Caki2 (cell line): ENCODE results near the gene MRPS2. TPM values are rescaled to one million over a fixed set of nuclear protein-coding genes. Genes with fewer than 3 reads are reported as not detected.

Source experiments
- DNase-seq: peaks from one replicate; pipeline ENCODE4 v3.0.0-alpha.2; 2015; ENCODE audit warnings: low read depth
- in situ Hi-C: cut with HindIII; loops from 2 replicates; pipeline ENCODE4 v1.10.0; 2016; ENCODE audit warnings: low sequenced_read_pairs, low pct_unique_long_range_greater_than_20kb, mixed read lengths
- total RNA-seq: library from RNA; depleted of rRNA; stranded (reverse); fragments of >200 nt; shearing (Covaris generic); gene quantifications from 2 replicates; pipeline ENCODE4 v1.2.3, GENCODE V29; 2014; ENCODE audit warnings: low replicate concordance

MRPS2 gene
- total RNA-seq, 1 experiment from 2014 or later, result 50.6 TPM

DNA sequence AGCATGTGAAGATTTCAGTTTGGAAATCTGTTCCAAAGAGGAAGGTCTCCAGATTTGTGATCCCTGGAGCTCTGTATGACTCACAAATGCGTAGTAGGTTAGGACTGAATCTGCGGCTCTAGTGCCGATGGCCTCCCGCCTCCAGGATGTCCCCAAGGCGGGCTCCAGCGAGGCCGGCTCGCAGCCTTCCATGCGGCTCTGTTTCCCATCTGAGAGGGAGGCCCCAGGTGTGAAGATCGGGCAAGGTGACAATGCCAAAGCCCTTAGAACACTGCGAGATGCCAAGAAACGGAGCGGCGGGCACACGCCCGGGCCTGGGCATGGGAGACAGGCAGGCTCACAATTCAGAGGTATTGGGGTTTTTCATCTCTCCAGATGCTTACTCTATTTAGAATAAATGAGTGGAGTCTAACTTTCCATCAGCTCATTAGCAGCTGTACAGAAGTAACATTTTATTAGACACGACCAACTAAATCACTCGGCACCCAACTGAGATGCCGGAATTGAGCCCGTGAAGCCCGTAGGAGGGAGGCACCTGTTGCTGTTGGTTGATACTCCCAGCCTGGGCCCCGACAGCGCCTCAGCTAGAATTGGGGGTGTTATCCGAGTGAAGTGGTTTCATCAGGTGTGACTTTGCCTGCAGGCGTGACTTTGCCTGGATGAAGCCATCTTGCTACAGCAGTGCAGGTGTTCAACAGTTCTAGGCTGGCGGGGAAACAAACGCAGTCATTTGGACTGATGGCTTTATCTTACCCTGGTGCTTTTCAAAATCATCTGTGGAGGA is 7.4 kb upstream of the MRPS2 start:
- DNase-seq, result no peak
- in situ Hi-C loops, result no loop called here

DNA sequence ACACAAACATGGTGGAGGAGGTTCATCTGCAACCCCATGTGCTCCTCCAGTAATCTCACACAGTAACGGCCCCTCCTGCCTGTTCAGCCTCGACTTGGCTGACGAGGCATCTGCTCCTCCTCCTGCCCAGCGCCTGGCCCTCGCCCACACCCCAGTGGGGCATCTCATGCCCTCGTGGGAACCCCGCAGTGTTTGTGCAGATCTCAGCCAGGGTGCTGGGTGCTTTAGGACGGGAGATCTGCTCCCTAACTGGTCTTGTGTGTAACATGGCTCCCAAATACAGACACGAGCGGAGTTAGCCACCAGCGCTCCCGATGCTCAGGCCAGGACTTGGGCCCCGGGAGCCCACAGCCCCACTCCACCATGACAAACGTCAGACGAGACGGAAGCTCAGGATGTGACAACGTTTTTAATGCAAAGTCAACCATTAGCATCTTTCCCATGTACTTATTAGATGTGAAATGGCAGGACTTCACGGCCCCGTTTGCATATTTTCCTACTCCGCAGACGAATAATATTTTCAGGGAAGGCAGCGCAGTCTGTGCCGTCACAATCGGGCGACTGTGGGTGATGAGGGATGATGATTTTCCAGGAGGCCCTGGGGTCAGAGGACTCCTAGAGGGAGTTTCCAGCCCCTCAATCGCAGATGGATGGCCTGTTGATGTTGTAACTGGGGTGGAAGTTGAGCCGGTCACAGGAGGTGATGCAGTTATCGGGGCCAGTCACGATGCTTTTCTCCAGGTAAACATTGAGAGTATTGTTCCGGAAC is 5.5 kb upstream of the MRPS2 start:
- in situ Hi-C loops, result no loop called here
- DNase-seq, result no peak

DNA sequence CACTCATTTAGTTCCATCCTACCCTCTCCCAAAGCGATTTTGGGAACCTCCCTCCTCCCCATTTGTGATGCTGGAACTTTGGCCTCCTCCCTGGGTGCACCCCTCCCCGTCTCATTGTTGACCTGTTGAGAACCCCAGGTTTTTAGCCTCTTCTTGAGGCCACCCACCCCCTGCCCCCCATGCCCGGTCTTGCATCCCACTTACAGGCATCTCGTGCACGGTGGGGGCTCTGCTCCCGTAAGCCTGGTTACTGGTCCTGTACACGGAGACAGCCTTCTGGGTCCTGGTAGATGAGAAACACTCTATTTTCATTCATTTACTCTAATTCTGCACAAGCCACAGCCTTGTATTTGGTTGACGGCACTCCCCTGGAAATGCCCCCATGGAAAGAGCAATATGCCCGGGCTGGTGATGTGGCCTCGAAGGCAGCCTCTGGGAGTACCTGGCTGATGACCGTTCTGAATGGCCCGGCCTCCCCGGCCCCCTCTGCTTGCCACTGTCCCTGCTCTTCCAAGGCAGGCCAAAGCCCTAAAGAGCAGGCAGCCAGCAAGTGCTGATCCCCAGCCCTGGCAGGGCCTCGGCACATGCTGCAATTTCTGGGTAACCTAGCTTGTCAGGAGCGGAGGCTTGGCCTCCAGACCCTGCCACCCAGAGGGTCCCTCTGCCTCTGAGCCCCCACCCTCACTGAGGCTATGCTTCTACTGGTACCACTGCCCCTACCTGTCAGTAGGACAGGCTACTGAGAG is 1.9 kb upstream of the MRPS2 start:
- no peak for DNase-seq
- in situ Hi-C loops, result no loop called here

DNA sequence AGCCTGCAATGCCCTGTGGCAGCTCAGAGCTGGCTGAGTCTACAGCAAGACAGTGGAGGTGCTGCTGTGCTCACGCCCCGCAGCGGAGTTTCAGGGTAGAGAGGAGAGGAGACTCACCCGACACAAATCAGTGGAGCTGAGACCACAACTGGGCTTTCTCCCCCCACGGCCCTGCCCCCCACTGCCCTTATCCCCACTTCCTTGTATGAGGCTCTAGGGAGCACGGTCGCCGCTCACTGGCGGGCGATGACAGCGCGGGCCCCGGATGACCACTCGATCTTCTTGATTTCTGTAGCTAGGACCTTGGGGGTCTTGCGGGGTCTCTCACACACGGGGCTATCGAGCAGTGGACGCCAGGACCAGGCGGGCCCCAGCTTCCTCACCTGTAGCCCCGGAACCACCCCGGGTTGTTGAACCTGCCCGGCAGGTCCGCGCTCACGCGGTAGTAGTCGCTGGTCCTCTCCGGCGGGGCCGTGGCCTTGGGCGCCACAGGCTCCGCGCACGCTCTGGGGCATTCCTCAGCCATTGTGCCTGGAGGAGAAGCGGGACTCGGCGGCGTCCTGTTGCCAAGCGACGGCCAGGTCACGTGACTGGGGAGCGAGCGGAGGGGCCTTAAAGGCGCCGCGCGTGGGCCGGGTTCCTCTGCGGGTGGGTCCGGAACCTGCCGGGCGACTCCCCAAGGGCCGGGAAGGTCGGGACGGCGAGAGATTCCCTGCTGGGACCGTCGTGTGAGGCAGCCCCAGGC is 984 bp upstream of the MRPS2 start:
- peak; percentile 82 for DNase-seq
- in situ Hi-C loops, result no loop called here

DNA sequence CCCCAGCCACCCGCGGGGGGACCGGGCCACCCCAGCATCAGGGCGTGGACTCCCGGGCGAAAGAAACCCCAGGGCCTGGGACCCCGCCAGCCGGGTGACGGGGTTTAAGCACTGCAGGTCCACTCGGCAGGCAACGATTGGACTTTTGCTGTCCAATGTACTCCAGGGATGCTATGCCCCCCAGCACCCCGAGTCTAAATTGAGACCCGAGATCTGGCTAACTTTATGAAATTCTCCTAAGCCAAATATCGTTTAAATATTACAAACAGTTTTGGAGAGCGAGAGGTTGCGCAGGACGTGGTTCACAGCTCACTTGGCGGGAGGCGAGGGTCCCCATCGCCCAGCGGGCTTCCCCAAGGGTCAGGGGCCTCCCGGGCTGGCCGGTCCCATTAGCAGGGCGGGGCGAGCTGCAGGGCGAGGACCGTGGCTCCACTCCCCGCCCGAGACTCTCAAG is 384 bp upstream of the MRPS2 start:
- in situ Hi-C loops, result no loop called here
- no peak for DNase-seq

DNA sequence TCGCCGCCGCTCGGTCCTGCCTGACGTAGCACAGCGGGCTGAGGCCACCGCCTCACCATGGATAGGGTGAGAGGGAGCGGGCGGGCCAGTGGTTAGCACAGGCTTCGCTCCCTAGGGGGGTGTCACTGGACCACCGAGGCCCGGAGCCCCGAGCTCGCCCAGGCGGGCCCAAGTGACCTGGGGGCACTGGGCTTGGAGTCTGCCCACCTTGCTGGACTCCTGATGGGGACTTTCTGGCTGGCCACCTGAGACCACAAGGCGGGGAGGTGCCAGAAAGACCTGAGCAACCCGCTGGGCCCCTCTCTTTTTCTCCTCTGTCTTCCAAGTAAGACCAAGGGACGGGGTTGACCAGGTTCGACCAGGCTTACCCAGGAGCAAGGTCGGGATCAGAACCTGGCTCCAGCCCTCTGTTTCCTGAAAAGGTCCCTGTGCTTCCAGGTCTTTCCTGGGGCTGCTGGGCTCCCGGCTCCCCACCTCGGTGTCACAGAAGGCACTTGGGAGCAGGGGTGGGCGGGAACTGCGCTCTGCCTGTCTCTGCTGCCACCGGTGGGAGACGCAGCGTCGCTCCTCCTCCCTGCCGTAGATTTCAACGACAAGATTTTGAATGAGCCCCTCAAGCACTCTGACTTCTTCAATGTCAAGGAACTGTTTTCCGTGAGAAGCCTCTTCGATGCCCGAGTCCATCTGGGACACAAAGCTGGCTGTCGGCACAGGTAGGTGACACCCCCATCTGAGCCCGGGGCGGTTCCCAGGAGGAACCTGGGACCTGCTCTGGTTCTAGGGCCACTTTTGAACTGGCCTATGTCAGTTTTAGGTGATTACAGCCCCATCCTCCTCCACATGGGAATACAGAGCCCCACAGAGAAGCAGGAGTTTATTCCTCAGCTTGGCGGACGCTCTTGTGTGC is 1.0 kb downstream of the MRPS2 start:
- DNase-seq, result no peak
- in situ Hi-C loops, result no loop called here

DNA sequence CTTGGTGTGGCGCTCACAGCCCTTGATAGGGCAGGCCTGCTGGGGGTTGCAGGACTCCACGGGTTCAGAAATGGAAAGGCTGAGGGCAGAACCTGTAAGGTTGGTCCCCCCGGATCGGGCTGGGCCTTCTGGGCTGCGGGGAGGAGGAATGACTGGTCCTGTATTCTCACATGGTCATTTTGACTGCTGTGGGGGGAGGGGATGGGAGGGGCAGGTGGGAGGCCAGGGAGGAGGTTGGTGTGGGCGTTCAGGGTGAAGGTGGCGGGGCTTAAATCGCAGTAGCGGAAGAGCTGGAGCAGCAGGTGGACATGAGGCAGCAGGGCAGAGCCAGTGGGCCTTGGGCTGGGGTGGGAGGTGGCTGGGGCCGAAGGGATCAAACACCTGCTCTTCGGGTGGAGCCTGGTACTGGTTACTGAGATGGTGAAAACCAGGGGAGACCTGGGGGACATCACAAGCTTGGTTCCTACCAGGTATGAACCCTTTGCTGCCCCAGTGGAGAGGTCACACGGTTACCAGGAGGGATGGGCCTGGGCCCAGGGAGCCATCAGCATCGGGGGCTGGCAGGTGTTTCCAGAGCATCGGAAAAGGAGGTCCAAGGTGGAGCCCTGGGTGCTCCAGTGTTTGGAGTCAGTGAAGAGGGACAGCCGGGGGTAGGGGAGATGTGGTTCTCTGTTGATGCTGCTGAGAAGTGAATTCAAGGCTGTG is 1.8 kb downstream of the MRPS2 start:
- DNase-seq, result no peak
- in situ Hi-C loops, result no loop called here

DNA sequence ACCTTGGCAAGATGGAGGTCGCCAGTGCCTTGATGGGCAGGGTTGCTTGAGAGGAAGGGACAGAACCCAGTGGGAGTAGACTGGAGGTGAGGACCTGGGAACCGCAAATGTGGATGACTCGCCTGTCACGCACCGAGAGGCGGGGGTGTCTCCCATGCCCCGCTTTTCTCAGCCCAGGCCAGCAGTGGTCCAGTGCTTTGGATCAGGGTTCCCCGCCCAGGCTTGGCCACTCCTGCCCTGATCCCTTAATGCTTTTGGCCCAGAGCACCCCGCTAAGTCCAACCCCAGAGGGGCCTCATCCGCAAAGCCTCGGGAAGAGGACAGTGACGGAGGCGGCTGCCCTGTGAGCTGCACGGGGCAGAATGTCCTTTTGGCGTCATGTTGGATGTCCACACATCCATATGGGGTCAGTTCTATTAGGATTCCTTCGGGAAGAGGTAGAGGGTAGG is 2.4 kb downstream of the MRPS2 start:
- DNase-seq, result no peak
- in situ Hi-C loops, result no loop called here

DNA sequence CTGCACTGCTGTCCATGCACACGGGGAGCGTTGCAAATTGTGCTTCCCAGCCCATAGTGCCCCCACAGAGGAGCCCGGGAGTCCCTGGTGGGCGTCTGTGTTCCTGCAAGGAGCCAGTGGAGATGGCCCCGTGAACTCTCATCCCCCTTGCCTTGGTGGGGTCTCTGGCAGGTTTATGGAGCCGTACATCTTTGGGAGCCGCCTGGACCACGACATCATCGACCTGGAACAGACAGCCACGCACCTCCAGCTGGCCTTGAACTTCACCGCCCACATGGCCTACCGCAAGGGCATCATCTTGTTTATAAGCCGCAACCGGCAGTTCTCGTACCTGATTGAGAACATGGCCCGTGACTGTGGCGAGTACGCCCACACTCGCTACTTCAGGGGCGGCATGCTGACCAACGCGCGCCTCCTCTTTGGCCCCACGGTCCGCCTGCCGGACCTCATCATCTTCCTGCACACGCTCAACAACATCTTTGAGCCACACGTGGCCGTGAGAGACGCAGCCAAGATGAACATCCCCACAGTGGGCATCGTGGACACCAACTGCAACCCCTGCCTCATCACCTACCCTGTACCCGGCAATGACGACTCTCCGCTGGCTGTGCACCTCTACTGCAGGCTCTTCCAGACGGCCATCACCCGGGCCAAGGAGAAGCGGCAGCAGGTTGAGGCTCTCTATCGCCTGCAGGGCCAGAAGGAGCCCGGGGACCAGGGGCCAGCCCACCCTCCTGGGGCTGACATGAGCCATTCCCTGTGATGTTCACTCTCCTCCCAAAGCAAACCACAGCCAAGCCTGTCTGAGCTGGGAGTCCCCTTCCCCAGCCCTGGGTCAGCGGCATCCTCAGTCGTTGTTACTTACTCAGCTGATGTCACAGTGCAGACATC is 3.1 kb downstream of the MRPS2 start:
- DNase-seq, result no peak
- in situ Hi-C loops, result no loop called here

DNA sequence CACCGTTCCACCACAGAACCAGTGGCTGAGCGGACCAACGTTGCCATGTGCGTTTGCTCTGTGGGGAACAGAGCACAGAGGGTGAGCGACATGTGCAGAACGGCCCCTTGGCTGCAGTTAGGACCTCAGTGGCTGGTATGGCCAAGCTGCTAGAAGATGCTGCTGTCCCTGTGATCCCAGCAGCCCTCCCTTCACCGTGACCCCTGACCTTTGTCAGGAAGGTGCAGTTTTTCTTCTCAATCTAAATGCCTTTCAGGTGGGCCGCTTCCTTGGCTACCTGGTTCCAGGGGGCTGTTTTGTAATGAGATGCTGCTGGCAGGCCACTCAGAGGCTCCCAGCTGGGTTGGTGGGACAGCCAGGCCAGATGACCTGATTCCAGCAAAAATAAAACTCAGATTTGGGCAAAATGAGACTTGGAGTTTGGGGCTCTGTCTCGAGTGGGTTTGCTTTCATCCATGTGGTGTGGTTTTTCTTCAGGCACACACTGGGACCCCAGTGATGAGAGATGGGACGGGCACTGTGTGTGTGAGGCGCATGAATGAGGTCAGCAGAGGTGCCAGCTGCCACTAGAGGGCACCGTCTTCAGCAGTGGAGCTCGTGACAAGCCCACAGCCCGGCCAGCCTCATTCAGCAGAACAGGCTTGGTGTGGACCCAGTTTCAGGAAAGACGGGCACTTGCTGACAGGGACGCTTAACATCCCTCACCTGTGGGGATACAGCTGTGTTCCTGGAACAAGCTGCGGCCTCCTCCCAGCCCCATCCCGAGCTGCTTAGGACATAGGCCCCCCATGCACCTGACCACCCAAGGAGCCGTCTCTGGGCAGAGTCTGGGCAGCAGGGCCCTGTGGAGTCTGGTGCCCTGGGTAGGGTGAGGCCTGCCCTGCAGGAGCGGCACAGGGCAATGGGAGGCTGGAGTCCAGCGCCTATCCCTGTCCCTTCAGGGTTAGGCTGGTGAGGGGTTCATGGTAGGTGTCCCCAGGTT is 4.1 kb downstream of the MRPS2 start:
- DNase-seq, result no peak

DNA sequence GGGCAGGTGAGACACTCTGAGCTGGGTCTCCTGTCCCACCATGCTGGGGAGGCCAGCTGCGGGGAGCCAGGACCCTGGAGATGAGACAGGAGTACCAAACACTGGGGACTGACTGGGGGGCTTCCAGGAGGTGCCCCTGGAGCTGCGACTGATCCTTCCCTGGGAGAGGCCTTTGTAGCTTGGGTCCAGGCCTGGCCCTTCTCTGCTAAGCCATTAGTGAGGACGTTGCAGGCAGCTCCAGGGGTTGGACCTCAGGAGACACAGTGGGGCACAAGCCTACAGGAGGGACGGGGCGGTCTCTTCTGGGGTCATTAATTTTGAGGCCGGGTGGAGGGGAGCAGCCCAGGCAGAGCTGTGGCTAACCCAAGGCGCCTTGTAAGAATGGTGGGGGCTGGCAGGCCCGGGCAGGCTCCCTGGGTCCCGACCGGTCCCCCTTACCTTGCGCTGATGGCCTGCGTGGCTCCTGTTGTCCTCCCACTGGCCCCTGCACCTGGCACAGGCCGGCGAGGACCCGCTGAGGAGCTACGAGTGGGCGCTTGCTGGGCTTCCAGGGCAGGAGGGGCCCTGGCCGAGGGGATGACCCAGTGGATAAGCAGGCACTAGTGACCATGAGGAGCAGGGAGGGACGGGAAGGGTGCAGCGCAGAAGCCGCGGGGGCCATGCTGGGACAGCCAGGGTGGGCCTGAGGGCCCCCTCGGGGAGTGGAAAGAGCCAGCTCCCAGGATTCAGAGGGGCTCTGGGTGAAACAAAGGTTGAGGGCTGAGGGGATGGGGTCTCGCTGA is 5.1 kb downstream of the MRPS2 start:
- in situ Hi-C loops, result no loop called here
- no peak for DNase-seq

More for the DNA sequence above, 4.1 kb downstream of the MRPS2 start:
- in situ Hi-C loops, result no loop called here

DNA sequence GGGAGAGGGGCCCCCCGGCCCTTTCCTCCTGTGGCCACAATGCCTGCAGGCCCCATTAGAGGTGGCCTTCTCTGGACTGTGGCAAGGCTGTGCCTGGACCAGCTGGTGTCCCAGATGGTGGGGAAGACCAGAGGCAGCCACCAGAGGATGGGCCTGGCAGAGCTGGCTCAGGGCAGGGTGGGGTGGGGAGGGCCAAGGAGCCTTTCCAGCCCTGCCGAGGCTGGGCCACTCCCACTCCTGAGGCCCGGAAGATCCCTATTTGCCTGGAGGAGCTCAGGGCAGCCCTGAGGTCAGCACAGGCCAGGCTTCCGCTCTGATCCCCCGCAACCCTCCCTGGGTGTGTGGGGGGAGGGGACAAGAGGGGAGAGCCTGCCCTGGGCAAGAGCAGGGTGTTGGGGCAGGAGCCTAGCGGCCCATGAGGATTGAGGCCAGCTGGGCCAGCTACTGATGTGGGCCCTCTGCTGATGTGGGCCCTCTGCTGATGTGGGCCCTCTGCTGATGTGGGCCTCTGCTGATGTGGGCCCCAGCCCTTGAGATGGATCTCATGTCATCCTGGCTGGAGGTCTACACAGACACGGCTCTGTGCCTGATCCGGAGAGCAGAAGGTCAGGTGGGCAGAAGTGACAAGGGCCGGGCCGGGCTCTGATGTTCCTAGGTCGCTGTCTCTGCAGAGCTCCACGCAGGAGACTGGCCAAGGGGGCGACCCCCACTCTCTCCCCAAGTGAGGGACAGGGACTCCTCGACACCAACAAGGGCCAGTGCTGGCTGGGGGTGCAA is 6.0 kb downstream of the MRPS2 start:
- no peak for DNase-seq
- in situ Hi-C loops, result no loop called here
